Transverse colon (tissue), 4 donors: ENCODE measurements around the gene DAND5.

Source experiments
- CTCF ChIP-seq, 5 experiments: fragments of 200-600 bp in 3 of 5; fragments of 450-650 bp in 2 of 5; sonication (generic) in 3 of 5; IDR thresholded peaks; 1 replicate in 2 of 5; 2 replicates in 3 of 5; pipeline ENCODE4 v1.5.1; 2016 to 2017; ENCODE audit warnings: antibody characterized with exemption in 5 of 5, inconsistent platforms in 3 of 5, mild to moderate bottlenecking in 2 of 5, moderate library complexity in 1 of 5
- POLR2A ChIP-seq: fragments of 450-650 bp; IDR thresholded peaks from one replicate; pipeline ENCODE4 v1.6.1; 2016; ENCODE audit warnings: antibody characterized with exemption, mild to moderate bottlenecking, moderate library complexity
- POLR2AphosphoS5 ChIP-seq, 3 donors: sonication (generic); formaldehyde crosslinking; IDR thresholded peaks; one replicate each; pipeline ENCODE4 v1.6.1; 2016; ENCODE audit warnings: antibody characterized with exemption in 3 of 3

- TF ChIP-seq CTCF (IDR thresholded peaks at IDR 0.05): no peak
- TF ChIP-seq POLR2A: no peak
- no peak for TF ChIP-seq POLR2AphosphoS5 (IDR thresholded peaks at IDR 0.05)
These were observed 20.6 kb upstream of the DAND5 start for GRCh38 chr19:12948612-12949362.
